ENCODE data around the gene C17orf113.

C17orf113 gene

GRCh38 chr17:42000413-42001133 is 49.8 kb downstream of the C17orf113 start:
- Histone ChIP-seq H3K4me3 (IDR thresholded peaks at IDR 0.05; ENCODE audit: insufficient read depth, low read depth, low read length) (no peak overlapping the region), H3K27ac (no peak overlapping the region), H3K4me1 (ENCODE audit: low read depth, poor library complexity, severe bottlenecking) (no peaks in the 10 kb centered on the region), H3K4me2 (no peak overlapping the region), H3K36me3 (ENCODE audit: insufficient read depth) (peaks cover 25% of the 10 kb centered on the region; the same call in 1 of the 2 replicates), H3K79me2 (ENCODE audit: insufficient read depth, low read depth) (peaks cover 52% of the 10 kb centered on the region), H2AFZ (ENCODE audit: low read depth) (no peak overlapping the region), H3K9ac (no peak overlapping the region), H4K20me1 (ENCODE audit: insufficient read depth) (peaks cover 10% of the 10 kb centered on the region), H3K27me3 (ENCODE audit: insufficient read depth, low read depth) (no peaks in the 10 kb centered on the region)
- no peak for TF ChIP-seq CTCF (conservative IDR thresholded peaks at IDR 0.05; ENCODE audit: low read depth, low read length)

- no peaks in the 10 kb centered on the region for H3K4me1 ChIP-seq (ENCODE audit: low read depth, poor library complexity, severe bottlenecking)
- no peak overlapping the region for H3K4me2 ChIP-seq
- no peak overlapping the region for H3K4me3 ChIP-seq (IDR thresholded peaks at IDR 0.05; ENCODE audit: insufficient read depth, low read depth, low read length)
- H4K20me1 ChIP-seq (ENCODE audit: insufficient read depth): peaks cover 10% of the 10 kb centered on the region
- H3K79me2 ChIP-seq (ENCODE audit: insufficient read depth, low read depth): peaks cover 33% of the 10 kb centered on the region
- peaks cover 30% of the 10 kb centered on the region; the same call in 1 of the 2 replicates for H3K36me3 ChIP-seq (ENCODE audit: insufficient read depth)
- no peak for TF ChIP-seq CTCF (conservative IDR thresholded peaks at IDR 0.05; ENCODE audit: low read depth, low read length)
- H3K27ac ChIP-seq: no peak overlapping the region
- H3K27me3 ChIP-seq (ENCODE audit: insufficient read depth, low read depth): no peaks in the 10 kb centered on the region
- no peak overlapping the region for H2AFZ ChIP-seq (ENCODE audit: low read depth)
- no peak overlapping the region for H3K9ac ChIP-seq
These were observed 51.9 kb downstream of the C17orf113 start for GRCh38 chr17:41998497-41998896.

GRCh38 chr17:41996855-41997164 is 53.6 kb downstream of the C17orf113 start:
- no peak overlapping the region for H3K4me3 ChIP-seq (IDR thresholded peaks at IDR 0.05; ENCODE audit: insufficient read depth, low read depth, low read length)
- H3K36me3 ChIP-seq (ENCODE audit: insufficient read depth): peaks cover 28% of the 10 kb centered on the region; the same call in 1 of the 2 replicates
- H3K9ac ChIP-seq: no peak overlapping the region

GRCh38 chr17:41992576-41992975 is 57.8 kb downstream of the C17orf113 start:
- no peak for TF ChIP-seq CTCF (conservative IDR thresholded peaks at IDR 0.05; ENCODE audit: low read depth, low read length)
- H2AFZ ChIP-seq (ENCODE audit: low read depth): no peak overlapping the region
- no peak overlapping the region for H3K4me3 ChIP-seq (IDR thresholded peaks at IDR 0.05; ENCODE audit: insufficient read depth, low read depth, low read length)
- peaks cover 19% of the 10 kb centered on the region; the same call in 1 of the 2 replicates for H3K36me3 ChIP-seq (ENCODE audit: insufficient read depth)
- no peak overlapping the region for H3K9ac ChIP-seq
- no peak overlapping the region for H3K27ac ChIP-seq
- H3K79me2 ChIP-seq (ENCODE audit: insufficient read depth, low read depth): no peaks in the 10 kb centered on the region
- H3K4me2 ChIP-seq: no peak overlapping the region
- H3K27me3 ChIP-seq (ENCODE audit: insufficient read depth, low read depth): no peaks in the 10 kb centered on the region
- peaks cover 9% of the 10 kb centered on the region for H3K4me1 ChIP-seq (ENCODE audit: low read depth, poor library complexity, severe bottlenecking)
- 0 out of 2 replicates have a peak, but pooled peaks cover 4% of the 10 kb centered on the region for H4K20me1 ChIP-seq (ENCODE audit: insufficient read depth)

More at GRCh38 chr17:41996855-41997164, 53.6 kb downstream of the C17orf113 start:
- Histone ChIP-seq H3K27ac (no peak overlapping the region), H3K4me1 (ENCODE audit: low read depth, poor library complexity, severe bottlenecking) (no peaks in the 10 kb centered on the region), H3K27me3 (ENCODE audit: insufficient read depth, low read depth) (no peaks in the 10 kb centered on the region), H4K20me1 (ENCODE audit: insufficient read depth) (peaks cover 8% of the 10 kb centered on the region), H3K79me2 (ENCODE audit: insufficient read depth, low read depth) (peaks cover 17% of the 10 kb centered on the region), H3K4me2 (no peak overlapping the region), H2AFZ (ENCODE audit: low read depth) (no peak overlapping the region)
- no peak for TF ChIP-seq CTCF (conservative IDR thresholded peaks at IDR 0.05; ENCODE audit: low read depth, low read length)

Data from KMS-11 (cell line).